ENCODE results near the gene SASH1. TPM values are rescaled to one million over a fixed set of nuclear protein-coding genes. Genes with fewer than 3 reads are reported as not detected.

The SASH1 gene
- total RNA-seq, 2 donors from 2014 or later = 4.6 to 12.4 TPM

GRCh38 chr6:148509800-148510581 is 167.4 kb downstream of the SASH1 start:
- DNase-seq = no peak
- no peaks in the 10 kb centered on the region for H3K36me3 ChIP-seq (ENCODE audit: control insufficient read depth, insufficient read depth, low read length)
- peak overlapping the region; percentile 88 for H3K27ac ChIP-seq (ENCODE audit: low read depth, low read length)
- no peaks in the 10 kb centered on the region for H3K9me3 ChIP-seq (ENCODE audit: control insufficient read depth, low read length)
- Mint-ChIP-seq H3K9me3 (no peaks in the 10 kb centered on the region), H3K4me1 (peaks cover 30% of the 10 kb centered on the region), H3K36me3 (ENCODE audit: low read depth) (peaks cover 1% of the 10 kb centered on the region), H3K27ac (no peak overlapping the region), H3K27me3 (ENCODE audit: insufficient read depth) (no peaks in the 10 kb centered on the region), H3K4me3 (no peak overlapping the region)
- peak overlapping the region; percentile 10 for H3K4me3 ChIP-seq (ENCODE audit: low read length)
- no peak for TF ChIP-seq CTCF (conservative IDR thresholded peaks at IDR 0.05)
- no peaks in the 10 kb centered on the region for H3K27me3 ChIP-seq (ENCODE audit: control insufficient read depth, insufficient read depth, low read length, poor library complexity, severe bottlenecking)
- H3K9ac ChIP-seq (ENCODE audit: extremely low read depth, low read length, poor library complexity, severe bottlenecking) = no peak overlapping the region
- peaks cover 3% of the 10 kb centered on the region for H3K4me1 ChIP-seq (ENCODE audit: control insufficient read depth, insufficient read depth, low read length)
- WGBS, 2 experiments (ENCODE audit: insufficient coverage in 1 of 2, insufficient read length in 1 of 2) = 61 to 83% methylated on average over 1 to 5 of the region's 6 CpGs

- WGBS, 2 experiments (ENCODE audit: insufficient coverage in 1 of 2, insufficient read length in 1 of 2) = 85 to 87% methylated on average over 11 to 14 of the region's 14 CpGs
- Mint-ChIP-seq H3K36me3 (ENCODE audit: low read depth) (peaks cover 1% of the 10 kb centered on the region), H3K27me3 (ENCODE audit: insufficient read depth) (no peaks in the 10 kb centered on the region), H3K4me3 (no peak overlapping the region), H3K27ac (no peak overlapping the region), H3K4me1 (peaks cover 28% of the 10 kb centered on the region), H3K9me3 (no peaks in the 10 kb centered on the region)
- Histone ChIP-seq H3K4me3 (ENCODE audit: low read length) (no peak overlapping the region), H3K27me3 (ENCODE audit: control insufficient read depth, insufficient read depth, low read length, poor library complexity, severe bottlenecking) (no peaks in the 10 kb centered on the region), H3K4me1 (ENCODE audit: control insufficient read depth, insufficient read depth, low read length) (peaks cover 3% of the 10 kb centered on the region), H3K9me3 (ENCODE audit: control insufficient read depth, low read length) (no peaks in the 10 kb centered on the region), H3K9ac (ENCODE audit: extremely low read depth, low read length, poor library complexity, severe bottlenecking) (no peak overlapping the region), H3K36me3 (ENCODE audit: control insufficient read depth, insufficient read depth, low read length) (no peaks in the 10 kb centered on the region), H3K27ac (ENCODE audit: low read depth, low read length) (no peak overlapping the region)
- DNase-seq = no peak
- no peak for TF ChIP-seq CTCF (conservative IDR thresholded peaks at IDR 0.05)
Observed at GRCh38 chr6:148513145-148514071, 170.8 kb downstream of the SASH1 start.

- Histone ChIP-seq H3K27me3 (ENCODE audit: control insufficient read depth, insufficient read depth, low read length, poor library complexity, severe bottlenecking) (no peaks in the 10 kb centered on the region), H3K27ac (ENCODE audit: low read depth, low read length) (no peak overlapping the region), H3K4me1 (ENCODE audit: control insufficient read depth, insufficient read depth, low read length) (peaks cover 3% of the 10 kb centered on the region), H3K36me3 (ENCODE audit: control insufficient read depth, insufficient read depth, low read length) (peaks cover 5% of the 10 kb centered on the region), H3K9ac (ENCODE audit: extremely low read depth, low read length, poor library complexity, severe bottlenecking) (no peak overlapping the region), H3K9me3 (ENCODE audit: control insufficient read depth, low read length) (no peaks in the 10 kb centered on the region), H3K4me3 (ENCODE audit: low read length) (no peak overlapping the region)
- no peak for DNase-seq
- no peaks in the 10 kb centered on the region for H3K27me3 Mint-ChIP-seq (ENCODE audit: insufficient read depth)
- H3K27ac Mint-ChIP-seq = no peak overlapping the region
- no peak for TF ChIP-seq CTCF (conservative IDR thresholded peaks at IDR 0.05)
- H3K4me3 Mint-ChIP-seq = no peak overlapping the region
- peaks cover 3% of the 10 kb centered on the region for H3K36me3 Mint-ChIP-seq (ENCODE audit: low read depth)
- 89 to 92% methylated on average over 8 to 13 of the region's 14 CpGs for WGBS, 2 experiments (ENCODE audit: insufficient coverage in 1 of 2, insufficient read length in 1 of 2)
- H3K4me1 Mint-ChIP-seq = peaks cover 24% of the 10 kb centered on the region
- H3K9me3 Mint-ChIP-seq = no peaks in the 10 kb centered on the region
Observed at GRCh38 chr6:148514091-148514845, 171.6 kb downstream of the SASH1 start.
